Nephron progenitor cell (in vitro differentiated cells): Measurements from ENCODE around the gene PAPPA2.

Experiments used
- DNase-seq: peaks from one replicate; pipeline ENCODE4 v3.0.0; 2021
- H3K27ac Mint-ChIP-seq: 2 replicates; pipeline ENCODE4 v1.8.0; 2021; ENCODE audit warnings: mild to moderate bottlenecking, moderate library complexity, mixed read lengths
- H3K27me3 Mint-ChIP-seq: 2 replicates; pipeline ENCODE4 v1.8.0; 2021; ENCODE audit warnings: mild to moderate bottlenecking, low read depth, mixed read lengths; ENCODE audit not compliant: poor library complexity
- H3K36me3 Mint-ChIP-seq: 2 replicates; pipeline ENCODE4 v1.8.0; 2021; ENCODE audit warnings: low read depth, mixed read lengths
- H3K4me1 Mint-ChIP-seq: 2 replicates; pipeline ENCODE4 v1.8.0; 2021; ENCODE audit warnings: mixed read lengths
- H3K4me3 Mint-ChIP-seq: 2 replicates; pipeline ENCODE4 v1.8.0; 2021; ENCODE audit warnings: mild to moderate bottlenecking, moderate library complexity, mixed read lengths
- H3K9me3 Mint-ChIP-seq: 2 replicates; pipeline ENCODE4 v1.8.0; 2021; ENCODE audit warnings: mild to moderate bottlenecking, moderate library complexity, mixed read lengths
- TF ChIP-seq, protein P1 (sequence below): fragments of 200-600 bp; sonication (generic); IDR thresholded peaks from 2 replicates; pipeline ENCODE4 v1.5.0; 2021; ENCODE audit warnings: antibody characterized with exemption

The PAPPA2 gene

GRCh38 chr1:176460544-176461336 lies 2.2 kb upstream of the PAPPA2 start:
- Mint-ChIP-seq H3K4me3 (no peak overlapping the region), H3K27ac (peak overlapping the region; percentile 96), H3K4me1 (peaks cover 29% of the 10 kb centered on the region), H3K36me3 (no peaks in the 10 kb centered on the region), H3K9me3 (peaks cover 39% of the 10 kb centered on the region), H3K27me3 (peaks cover 6% of the 10 kb centered on the region)
- peak; percentile 34 for DNase-seq
- TF ChIP-seq, protein P1, sequence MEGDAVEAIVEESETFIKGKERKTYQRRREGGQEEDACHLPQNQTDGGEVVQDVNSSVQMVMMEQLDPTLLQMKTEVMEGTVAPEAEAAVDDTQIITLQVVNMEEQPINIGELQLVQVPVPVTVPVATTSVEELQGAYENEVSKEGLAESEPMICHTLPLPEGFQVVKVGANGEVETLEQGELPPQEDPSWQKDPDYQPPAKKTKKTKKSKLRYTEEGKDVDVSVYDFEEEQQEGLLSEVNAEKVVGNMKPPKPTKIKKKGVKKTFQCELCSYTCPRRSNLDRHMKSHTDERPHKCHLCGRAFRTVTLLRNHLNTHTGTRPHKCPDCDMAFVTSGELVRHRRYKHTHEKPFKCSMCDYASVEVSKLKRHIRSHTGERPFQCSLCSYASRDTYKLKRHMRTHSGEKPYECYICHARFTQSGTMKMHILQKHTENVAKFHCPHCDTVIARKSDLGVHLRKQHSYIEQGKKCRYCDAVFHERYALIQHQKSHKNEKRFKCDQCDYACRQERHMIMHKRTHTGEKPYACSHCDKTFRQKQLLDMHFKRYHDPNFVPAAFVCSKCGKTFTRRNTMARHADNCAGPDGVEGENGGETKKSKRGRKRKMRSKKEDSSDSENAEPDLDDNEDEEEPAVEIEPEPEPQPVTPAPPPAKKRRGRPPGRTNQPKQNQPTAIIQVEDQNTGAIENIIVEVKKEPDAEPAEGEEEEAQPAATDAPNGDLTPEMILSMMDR = no peak

- Mint-ChIP-seq H3K36me3 (no peaks in the 10 kb centered on the region), H3K4me1 (peaks cover 29% of the 10 kb centered on the region), H3K27ac (no peak overlapping the region), H3K4me3 (no peak overlapping the region), H3K27me3 (peaks cover 7% of the 10 kb centered on the region), H3K9me3 (peaks cover 35% of the 10 kb centered on the region)
- TF ChIP-seq, protein P1 = no peak
- DNase-seq = no peak
Observed at GRCh38 chr1:176461576-176461975, 1.4 kb upstream of the PAPPA2 start.

DNA sequence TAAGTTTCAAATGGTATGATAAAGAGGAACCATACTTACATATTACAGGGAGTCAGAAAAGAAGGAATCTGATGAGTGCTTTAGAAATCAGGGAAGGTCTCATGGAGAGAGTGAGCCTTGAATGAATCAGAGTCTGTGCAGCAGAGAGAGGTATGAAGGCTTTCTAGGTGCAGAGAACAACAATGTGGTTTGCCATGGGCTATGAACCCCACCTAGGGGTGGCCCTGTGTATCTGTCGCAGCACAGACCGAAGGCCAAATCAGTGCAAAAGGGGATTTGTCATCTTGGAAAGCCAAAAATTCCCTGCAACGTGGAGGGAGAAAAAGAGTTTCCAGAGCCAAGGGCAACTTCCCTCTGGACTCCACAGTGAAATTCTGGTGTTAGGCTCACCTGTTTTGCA lies 3.5 kb downstream of the PAPPA2 start:
- no peak overlapping the region for H3K27ac Mint-ChIP-seq
- H3K27me3 Mint-ChIP-seq = peaks cover 11% of the 10 kb centered on the region

GRCh38 chr1:176469450-176470010 lies 6.6 kb downstream of the PAPPA2 start:
- Mint-ChIP-seq H3K4me1 (no peaks in the 10 kb centered on the region), H3K27ac (no peak overlapping the region), H3K4me3 (no peak overlapping the region), H3K9me3 (no peaks in the 10 kb centered on the region), H3K27me3 (peaks cover 11% of the 10 kb centered on the region), H3K36me3 (no peaks in the 10 kb centered on the region)
- DNase-seq = no peak
- TF ChIP-seq, protein P1 = no peak

More for the DNA sequence above, 3.5 kb downstream of the PAPPA2 start:
- TF ChIP-seq, protein P1 = peak; percentile 51
- no peaks in the 10 kb centered on the region for H3K9me3 Mint-ChIP-seq
- H3K4me3 Mint-ChIP-seq = no peak overlapping the region
- no peaks in the 10 kb centered on the region for H3K36me3 Mint-ChIP-seq
- DNase-seq = no peak
- peaks cover 7% of the 10 kb centered on the region for H3K4me1 Mint-ChIP-seq

DNA sequence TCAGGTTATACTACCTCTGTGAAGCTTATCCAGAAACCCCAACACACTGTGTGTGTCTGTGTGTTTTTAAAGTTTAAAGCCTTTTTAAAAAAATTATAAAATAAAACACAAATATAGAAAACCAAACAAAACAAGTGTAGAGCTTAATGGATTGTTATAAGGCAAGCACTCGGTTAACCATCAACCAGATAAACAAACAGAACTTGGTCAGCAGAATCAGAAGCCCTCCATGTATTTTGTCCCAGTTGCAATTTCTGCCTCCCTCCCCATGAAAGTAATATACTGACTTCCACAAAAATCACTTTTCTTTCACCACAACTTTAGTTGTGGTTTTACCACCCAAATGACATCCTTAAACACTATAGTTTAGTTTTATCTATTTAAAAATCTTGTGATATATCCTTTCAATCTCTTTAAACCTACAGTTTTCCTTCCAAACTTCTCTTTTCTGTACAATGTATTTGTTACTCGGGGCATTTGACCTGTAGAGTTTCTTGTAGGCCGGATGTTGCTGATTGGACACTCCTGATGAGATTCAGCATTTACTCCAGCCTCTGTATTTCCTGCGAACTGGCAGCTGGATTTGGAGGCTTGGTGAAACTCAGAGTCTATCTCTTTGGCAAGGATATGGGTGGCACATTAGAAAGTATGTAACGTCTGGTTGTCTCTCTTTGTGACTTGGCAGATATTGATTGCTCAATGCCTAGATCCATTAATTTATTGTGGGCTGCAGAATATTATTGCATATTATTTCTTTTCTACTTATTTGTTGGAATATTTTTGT lies 8.6 kb downstream of the PAPPA2 start:
- H3K27me3 Mint-ChIP-seq = peaks cover 10% of the 10 kb centered on the region
- H3K9me3 Mint-ChIP-seq = no peaks in the 10 kb centered on the region
- H3K27ac Mint-ChIP-seq = no peak overlapping the region
- no peaks in the 10 kb centered on the region for H3K36me3 Mint-ChIP-seq
- no peak overlapping the region for H3K4me3 Mint-ChIP-seq
- DNase-seq = no peak
- TF ChIP-seq, protein P1 = no peak
- no peaks in the 10 kb centered on the region for H3K4me1 Mint-ChIP-seq
